Upper lobe of left lung (tissue), 6 donors: ENCODE measurements around the gene ZNF747. TPM values are rescaled to one million over a fixed set of nuclear protein-coding genes. Genes with fewer than 3 reads are reported as not detected.

ENCODE experiments used
- ATAC-seq, 2 donors: fragments of 200-7000 bp; cut with Tn5 transposase; one replicate each; pipeline ENCODE4 v1.9.1; 2022; ENCODE audit warnings: mild to moderate bottlenecking in 2 of 2, moderate library complexity in 2 of 2; ENCODE audit not compliant: low FRiP score in 2 of 2
- DNase-seq, 2 donors: peaks; one replicate each; pipeline ENCODE4 v3.0.0-alpha.2; 2019 to 2020
- H3K27ac ChIP-seq, 4 donors: fragments of 200-600 bp; sonication (generic); one replicate each; pipeline ENCODE4 v1.5.1; 2016 to 2019
- H3K27me3 ChIP-seq, 4 donors: fragments of 200-600 bp; sonication (generic); one replicate each; pipeline ENCODE4 v1.5.1; 2017 to 2019
- H3K36me3 ChIP-seq, 4 donors: fragments of 200-600 bp; sonication (generic); one replicate each; pipeline ENCODE4 v1.5.1; 2016 to 2019
- H3K4me1 ChIP-seq, 4 donors: fragments of 200-600 bp; sonication (generic); one replicate each; pipeline ENCODE4 v1.5.1; 2018 to 2019
- H3K4me3 ChIP-seq, 4 donors: fragments of 200-600 bp; sonication (generic); one replicate each; pipeline ENCODE4 v1.5.1; 2017 to 2019; ENCODE audit warnings: mild to moderate bottlenecking in 2 of 4, moderate library complexity in 1 of 4
- H3K9me3 ChIP-seq, 4 donors: fragments of 200-600 bp; sonication (generic); one replicate each; pipeline ENCODE4 v1.5.1; 2018 to 2019
- CTCF ChIP-seq, 6 experiments: fragments of 450-650 bp in 4 of 6; fragments of 200-600 bp in 2 of 6; sonication (generic) in 2 of 6; IDR thresholded peaks; one replicate each; pipeline ENCODE4 v1.5.1; 2016 to 2019; ENCODE audit warnings: antibody characterized with exemption in 6 of 6
- EP300 ChIP-seq, 4 donors: sonication (generic); formaldehyde crosslinking; IDR thresholded peaks; one replicate each; pipeline ENCODE4 v1.5.1; 2017; ENCODE audit warnings: antibody characterized with exemption in 4 of 4, control low read depth in 2 of 4
- POLR2A ChIP-seq, 4 donors: fragments of 450-650 bp; IDR thresholded peaks; one replicate each; pipeline ENCODE4 v1.5.1; 2016 to 2017; ENCODE audit warnings: antibody characterized with exemption in 4 of 4, mild to moderate bottlenecking in 2 of 4
- POLR2AphosphoS5 ChIP-seq, 2 donors: sonication (generic); formaldehyde crosslinking; IDR thresholded peaks; one replicate each; pipeline ENCODE4 v1.5.1; 2017; ENCODE audit warnings: antibody characterized with exemption in 2 of 2
- WGBS, 2 donors: methylation state at CpG; one replicate each; pipeline ENCODE4 v1.1.5; 2017 to 2018; 5-methylcytosine and 5-hydroxymethylcytosine counted together
- total RNA-seq, 6 donors: library from RNA; depleted of rRNA in 4 of 6; stranded (reverse); fragments of >200 nt in 4 of 6; gene quantifications; one replicate each; pipeline versions ENCODE4 v1.1.0 to v1.2.1, GENCODE V29; 2016 to 2021
- donor health status: DM: no; HTN: no; CAD: no; lungs with moderate emphysema.
- donor health status: DM: no; HTN: yes; CAD: no; lungs with severe emphysema.

Gene ZNF747
- total RNA-seq, 6 donors from 2014 or later: 11.0 to 15.5 (median 11.5) TPM

DNA sequence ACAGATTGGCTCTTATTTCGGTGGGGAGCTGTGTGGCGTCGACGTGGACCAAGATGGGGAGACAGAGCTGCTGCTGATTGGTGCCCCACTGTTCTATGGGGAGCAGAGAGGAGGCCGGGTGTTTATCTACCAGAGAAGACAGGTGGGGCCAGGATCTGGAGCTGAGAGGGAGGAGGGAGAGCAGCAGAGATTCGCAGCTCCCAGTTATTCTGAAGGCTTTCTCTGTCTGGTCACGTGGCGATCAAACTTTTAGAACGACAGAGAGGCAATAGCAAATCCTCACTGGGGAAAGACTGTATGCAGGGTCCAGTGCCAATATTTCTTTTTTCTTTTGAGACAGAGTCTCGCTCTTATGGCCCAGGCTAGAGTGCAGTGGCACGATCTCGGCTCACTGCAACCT is 39.9 kb downstream of the ZNF747 start:
- Histone ChIP-seq H3K4me3 (no peak overlapping the region), H3K36me3 (peaks cover 0 to 12% (median 5%) of the 10 kb centered on the region in 4 donors), H3K27me3 (no peaks in the 10 kb centered on the region), H3K4me1 (peaks cover 0 to 7% (median 3%) of the 10 kb centered on the region in 4 donors), H3K27ac (no peak overlapping the region), H3K9me3 (no peaks in the 10 kb centered on the region)
- WGBS, 2 donors: 74 to 79% methylated on average over 12 of the region's 12 CpGs
- DNase-seq: no peak
- no peak for TF ChIP-seq EP300 (IDR thresholded peaks at IDR 0.05)
- no peak for TF ChIP-seq POLR2AphosphoS5 (IDR thresholded peaks at IDR 0.05)
- ATAC-seq: no peak

- TF ChIP-seq POLR2AphosphoS5 (IDR thresholded peaks at IDR 0.05) (no peak), POLR2A (IDR thresholded peaks at IDR 0.05) (no peak), CTCF (IDR thresholded peaks at IDR 0.05) (no peak), EP300 (IDR thresholded peaks at IDR 0.05) (no peak)
- DNase-seq (no peak), ATAC-seq (no peak)
- H3K9me3 ChIP-seq: no peaks in the 10 kb centered on the region
- 69 to 79% methylated on average over 9 to 11 of the region's 11 CpGs for WGBS, 2 donors
- peaks cover 0 to 12% (median 5%) of the 10 kb centered on the region in 4 donors for H3K36me3 ChIP-seq
- no peak overlapping the region for H3K4me3 ChIP-seq
- H3K27me3 ChIP-seq: no peaks in the 10 kb centered on the region
- H3K27ac ChIP-seq: no peak overlapping the region
- H3K4me1 ChIP-seq: peaks cover 0 to 8% (median 3%) of the 10 kb centered on the region in 4 donors
Observed at GRCh38 chr16:30493941-30494488, 40.6 kb downstream of the ZNF747 start.

- Histone ChIP-seq H3K9me3 (no peaks in the 10 kb centered on the region), H3K27me3 (no peaks in the 10 kb centered on the region), H3K4me1 (peaks cover 0 to 11% (median 5%) of the 10 kb centered on the region in 4 donors), H3K36me3 (peaks cover 0 to 23% (median 6%) of the 10 kb centered on the region in 4 donors), H3K4me3 (no peak overlapping the region), H3K27ac (peak overlapping the region in 1 of 4 donors; percentile 27)
- ATAC-seq (peak in 1 of 2 donors; percentile 34), DNase-seq (peak in 1 of 2 donors; percentile 26)
- WGBS, 2 donors: 29 to 49% methylated on average over 6 of the region's 6 CpGs
- TF ChIP-seq POLR2AphosphoS5 (IDR thresholded peaks at IDR 0.05) (no peak), EP300 (IDR thresholded peaks at IDR 0.05) (no peak), POLR2A (IDR thresholded peaks at IDR 0.05) (no peak)
Observed at GRCh38 chr16:30491744-30492308, 42.8 kb downstream of the ZNF747 start.

DNA sequence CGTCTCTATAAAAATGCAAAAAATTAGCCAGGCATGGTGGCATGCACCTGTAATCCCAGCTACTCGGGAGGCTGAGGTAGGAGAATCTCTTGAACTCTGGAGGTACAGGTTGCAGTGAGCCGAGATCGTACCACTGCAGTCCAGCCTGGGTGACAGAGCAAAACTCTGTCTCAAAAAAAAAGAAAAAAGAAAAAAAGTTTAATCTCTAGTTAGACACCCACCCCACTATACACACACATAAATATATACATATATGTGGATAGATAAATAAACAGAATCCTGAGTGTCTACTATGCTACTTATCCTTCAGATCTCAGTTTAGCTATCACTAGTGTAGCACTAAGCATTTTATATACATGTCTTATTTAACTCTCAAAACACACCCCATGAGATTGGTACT is 43.4 kb downstream of the ZNF747 start:
- Histone ChIP-seq H3K27ac (no peak overlapping the region), H3K4me3 (no peak overlapping the region), H3K9me3 (no peaks in the 10 kb centered on the region), H3K27me3 (no peaks in the 10 kb centered on the region), H3K4me1 (peaks cover 0 to 11% (median 5%) of the 10 kb centered on the region in 4 donors), H3K36me3 (peaks cover 0 to 21% (median 6%) of the 10 kb centered on the region in 4 donors)
- no peak for ATAC-seq
- TF ChIP-seq EP300 (IDR thresholded peaks at IDR 0.05) (no peak), POLR2AphosphoS5 (IDR thresholded peaks at IDR 0.05) (no peak), CTCF (IDR thresholded peaks at IDR 0.05) (no peak), POLR2A (IDR thresholded peaks at IDR 0.05) (no peak)
- WGBS, 2 donors: 77 to 94% methylated on average over 4 of the region's 4 CpGs
- no peak for DNase-seq

- TF ChIP-seq CTCF (IDR thresholded peaks at IDR 0.05) (no peak), EP300 (IDR thresholded peaks at IDR 0.05) (no peak), POLR2AphosphoS5 (IDR thresholded peaks at IDR 0.05) (no peak), POLR2A (IDR thresholded peaks at IDR 0.05) (no peak)
- WGBS, 2 donors: 78 to 79% methylated on average over 6 of the region's 6 CpGs
- Histone ChIP-seq H3K9me3 (no peaks in the 10 kb centered on the region), H3K36me3 (peaks cover 0 to 16% (median 6%) of the 10 kb centered on the region in 4 donors), H3K4me3 (no peak overlapping the region), H3K4me1 (peaks cover 0 to 11% (median 5%) of the 10 kb centered on the region in 4 donors), H3K27ac (no peak overlapping the region), H3K27me3 (no peaks in the 10 kb centered on the region)
- no peak for DNase-seq
- no peak for ATAC-seq
Observed at GRCh38 chr16:30490210-30490609, 44.4 kb downstream of the ZNF747 start.
